GM06990 (cell line): ENCODE measurements around the gene NCS1.

Experiments
- DNase-seq: peaks from one replicate; pipeline ENCODE4 v3.0.0-alpha.2; 2011; ENCODE audit not compliant: insufficient read length; ENCODE audit errors: extremely low read depth
- H3K27me3 ChIP-seq: replicated peaks from 2 replicates; pipeline ENCODE4 v1.6.0; 2011; ENCODE audit warnings: low read length; ENCODE audit not compliant: control insufficient read depth, insufficient read depth
- H3K36me3 ChIP-seq: 2 replicates; pipeline ENCODE4 v1.5.1; 2011; ENCODE audit warnings: low read length; ENCODE audit not compliant: control insufficient read depth, insufficient read depth
- H3K4me3 ChIP-seq: replicated peaks from 2 replicates; pipeline ENCODE4 v1.5.1; 2011; ENCODE audit warnings: low read depth, mild to moderate bottlenecking, control low read depth, low read length
- CTCF ChIP-seq: IDR thresholded peaks from 2 replicates; pipeline ENCODE4 v1.5.1; 2011; ENCODE audit warnings: low read length, control low read depth, mild to moderate bottlenecking, inconsistent platforms; ENCODE audit not compliant: insufficient read depth, poor library complexity, severe bottlenecking

NCS1 gene

DNA sequence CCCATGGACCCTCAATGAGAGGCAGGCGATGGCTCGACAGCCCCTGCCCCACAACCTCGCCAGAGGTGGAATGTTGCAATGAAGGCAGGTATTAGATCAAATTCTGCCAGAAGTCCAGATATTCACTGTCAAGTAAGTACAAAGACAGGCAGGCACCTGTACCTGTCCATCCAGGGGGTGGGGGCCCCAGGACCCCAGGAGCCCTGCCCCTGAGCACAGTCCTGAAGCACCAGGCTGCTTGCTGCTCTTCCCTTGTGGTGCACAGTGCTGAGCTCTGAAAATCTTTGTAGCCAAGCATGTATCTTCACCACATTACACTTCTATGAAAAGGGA lies 67.1 kb downstream of the NCS1 start:
- TF ChIP-seq CTCF: no peak
- no peaks in the 10 kb centered on the region for H3K27me3 ChIP-seq
- no peak for DNase-seq
- no peaks in the 10 kb centered on the region for H3K36me3 ChIP-seq
- H3K4me3 ChIP-seq: no peak overlapping the region

DNA sequence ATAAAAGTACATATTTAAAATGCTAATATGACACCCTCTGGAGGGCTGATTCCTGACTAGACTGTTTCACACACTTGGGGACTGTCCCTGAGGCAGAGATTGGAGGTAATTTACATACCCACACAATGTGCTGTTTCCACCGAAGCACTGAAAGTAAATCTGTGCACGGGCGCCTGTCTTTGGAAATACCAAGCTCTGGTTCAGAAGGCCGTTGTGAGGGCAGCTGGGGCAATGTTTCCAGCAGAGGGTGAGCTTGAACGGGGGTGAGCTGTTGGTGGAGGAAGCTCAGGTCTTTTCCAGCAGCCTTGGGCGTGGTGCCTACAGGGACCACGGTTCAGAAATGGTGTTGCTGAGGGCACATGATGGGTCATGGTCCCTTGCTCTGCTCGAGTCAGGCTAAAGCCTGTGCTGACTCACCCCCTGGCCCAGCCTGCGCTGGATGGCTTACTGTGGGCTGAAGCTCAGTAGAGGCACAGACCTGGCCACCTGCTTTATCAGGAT lies 67.6 kb downstream of the NCS1 start:
- H3K36me3 ChIP-seq: no peaks in the 10 kb centered on the region
- DNase-seq: peak; percentile 71
- H3K27me3 ChIP-seq: no peaks in the 10 kb centered on the region
- no peak overlapping the region for H3K4me3 ChIP-seq
- no peak for TF ChIP-seq CTCF

GRCh38 chr9:130240410-130241197 lies 68.4 kb downstream of the NCS1 start:
- no peak for TF ChIP-seq CTCF
- no peak for DNase-seq
- H3K4me3 ChIP-seq: no peak overlapping the region
- no peaks in the 10 kb centered on the region for H3K27me3 ChIP-seq
- no peaks in the 10 kb centered on the region for H3K36me3 ChIP-seq

DNA sequence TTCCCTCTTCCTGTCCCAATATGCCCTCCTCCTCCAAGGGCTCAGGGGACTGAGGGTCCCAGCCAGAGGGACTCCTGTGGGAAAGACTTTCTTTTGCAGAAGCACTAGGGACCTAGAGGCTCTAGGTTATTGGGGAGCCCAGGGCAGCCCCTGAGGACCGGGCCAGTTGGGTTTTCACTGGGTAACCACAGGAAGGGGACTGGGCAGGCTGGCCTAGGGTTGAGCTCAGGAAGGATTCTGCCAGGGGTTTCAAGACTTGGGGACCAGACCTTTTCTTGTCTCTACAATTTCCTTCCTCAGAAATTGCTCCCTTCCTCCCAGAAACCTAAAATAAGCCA lies 69.0 kb downstream of the NCS1 start:
- DNase-seq: no peak
- Histone ChIP-seq H3K36me3 (no peaks in the 10 kb centered on the region), H3K27me3 (no peaks in the 10 kb centered on the region), H3K4me3 (no peak overlapping the region)
- no peak for TF ChIP-seq CTCF

DNA sequence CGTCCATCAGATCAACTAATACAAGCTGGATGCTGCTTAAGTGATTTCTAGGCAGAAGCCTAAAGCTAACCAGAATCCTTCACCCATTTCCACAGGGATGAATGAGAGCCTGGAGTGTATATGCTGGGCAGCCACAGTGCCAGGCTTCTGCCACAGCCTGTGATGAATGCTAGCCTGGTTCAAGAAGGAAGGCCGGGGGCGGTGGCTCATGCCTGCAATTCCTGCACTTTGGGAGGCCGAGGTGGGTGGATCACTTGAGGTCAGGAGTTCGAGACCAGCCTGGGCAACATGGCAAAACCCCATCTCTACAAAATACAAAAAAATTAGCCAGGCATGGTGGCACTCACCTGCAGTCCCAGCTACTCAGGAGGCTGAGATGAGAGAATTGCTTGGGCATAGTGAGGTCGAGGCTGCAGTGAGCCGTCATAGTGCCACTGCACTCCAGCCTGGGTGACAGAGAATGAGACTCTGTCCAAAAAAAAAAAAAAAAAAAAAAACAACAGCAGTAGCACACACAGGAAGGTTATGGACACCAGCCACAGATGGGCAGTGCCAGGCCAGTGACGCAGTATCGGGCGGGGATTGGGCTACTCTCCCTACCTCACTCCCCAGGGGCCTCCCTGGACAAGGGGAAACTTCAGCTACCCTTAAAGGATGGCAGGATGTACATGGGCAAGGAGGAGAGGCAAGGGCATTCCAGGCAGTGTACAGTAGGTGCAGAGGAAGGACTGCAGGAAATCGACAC lies 70.2 kb downstream of the NCS1 start:
- Histone ChIP-seq H3K4me3 (no peak overlapping the region), H3K27me3 (no peaks in the 10 kb centered on the region), H3K36me3 (no peaks in the 10 kb centered on the region)
- no peak for DNase-seq
- TF ChIP-seq CTCF: no peak
